Measurements from ENCODE around the gene HELZ.

Gene HELZ

DNA sequence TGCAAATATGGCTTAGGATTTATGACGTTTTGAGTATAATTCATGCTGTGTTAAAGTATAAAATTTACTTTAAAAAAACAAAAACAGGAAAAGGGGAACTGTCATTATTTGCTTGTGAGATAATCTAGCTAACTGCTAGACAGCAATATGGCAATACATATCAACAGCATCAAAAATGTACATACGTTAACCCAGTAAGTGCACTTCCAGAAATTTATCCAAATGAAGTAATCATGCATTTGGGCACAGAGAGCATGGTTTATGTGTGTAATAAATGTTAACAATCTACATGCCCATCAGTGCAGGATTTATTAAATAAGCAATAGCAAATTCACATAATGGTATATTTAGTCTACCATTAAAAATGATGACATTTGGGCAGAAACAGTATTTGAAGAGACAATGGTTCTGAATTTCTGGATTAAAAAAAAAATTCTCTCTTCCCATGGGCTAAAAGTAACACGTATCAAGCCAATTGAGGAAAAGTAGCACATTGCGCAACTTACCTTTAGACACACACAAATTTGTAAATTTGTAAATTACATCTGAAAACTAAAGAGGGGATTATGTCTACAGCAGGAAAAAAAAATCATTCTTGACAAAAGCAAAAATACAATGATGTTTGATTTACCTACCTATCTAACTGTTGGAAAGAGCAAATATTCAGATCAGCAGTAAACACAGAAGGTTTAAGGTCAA, 120.4 kb downstream of the HELZ start:
- DNase-seq (ENCODE audit: low read depth) = no peak
- TF ChIP-seq, protein P1, sequence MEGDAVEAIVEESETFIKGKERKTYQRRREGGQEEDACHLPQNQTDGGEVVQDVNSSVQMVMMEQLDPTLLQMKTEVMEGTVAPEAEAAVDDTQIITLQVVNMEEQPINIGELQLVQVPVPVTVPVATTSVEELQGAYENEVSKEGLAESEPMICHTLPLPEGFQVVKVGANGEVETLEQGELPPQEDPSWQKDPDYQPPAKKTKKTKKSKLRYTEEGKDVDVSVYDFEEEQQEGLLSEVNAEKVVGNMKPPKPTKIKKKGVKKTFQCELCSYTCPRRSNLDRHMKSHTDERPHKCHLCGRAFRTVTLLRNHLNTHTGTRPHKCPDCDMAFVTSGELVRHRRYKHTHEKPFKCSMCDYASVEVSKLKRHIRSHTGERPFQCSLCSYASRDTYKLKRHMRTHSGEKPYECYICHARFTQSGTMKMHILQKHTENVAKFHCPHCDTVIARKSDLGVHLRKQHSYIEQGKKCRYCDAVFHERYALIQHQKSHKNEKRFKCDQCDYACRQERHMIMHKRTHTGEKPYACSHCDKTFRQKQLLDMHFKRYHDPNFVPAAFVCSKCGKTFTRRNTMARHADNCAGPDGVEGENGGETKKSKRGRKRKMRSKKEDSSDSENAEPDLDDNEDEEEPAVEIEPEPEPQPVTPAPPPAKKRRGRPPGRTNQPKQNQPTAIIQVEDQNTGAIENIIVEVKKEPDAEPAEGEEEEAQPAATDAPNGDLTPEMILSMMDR (IDR thresholded peaks at IDR 0.05; ENCODE audit: low read length, missing control alignments) = no peak

DNA sequence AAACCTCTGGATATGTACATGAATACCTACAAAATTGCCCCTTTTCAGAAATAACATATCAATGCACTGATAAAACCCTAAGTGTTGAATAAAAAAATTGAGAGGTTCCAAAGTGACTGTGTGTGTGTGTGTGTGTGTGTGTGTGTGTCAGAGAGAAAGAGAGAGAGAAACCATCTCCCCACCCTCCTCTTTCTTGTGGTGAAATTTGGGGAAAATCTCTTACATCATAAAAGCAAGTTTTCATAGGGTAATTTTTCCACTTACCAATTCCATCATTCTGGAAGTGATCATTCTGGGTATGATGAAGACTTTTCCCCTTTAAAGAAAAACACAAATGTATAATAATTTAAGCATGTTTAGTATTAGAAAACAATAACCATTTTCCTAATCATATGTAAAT, 121.3 kb downstream of the HELZ start:
- TF ChIP-seq, protein P1 (IDR thresholded peaks at IDR 0.05; ENCODE audit: low read length, missing control alignments) = no peak
- DNase-seq (ENCODE audit: low read depth) = no peak
- H3K4me3 ChIP-seq (replicated peaks; ENCODE audit: low read depth, low read length) = no peak overlapping the region

More for the DNA sequence above, 120.4 kb downstream of the HELZ start:
- H3K4me3 ChIP-seq (replicated peaks; ENCODE audit: low read depth, low read length) = no peak overlapping the region

DNA sequence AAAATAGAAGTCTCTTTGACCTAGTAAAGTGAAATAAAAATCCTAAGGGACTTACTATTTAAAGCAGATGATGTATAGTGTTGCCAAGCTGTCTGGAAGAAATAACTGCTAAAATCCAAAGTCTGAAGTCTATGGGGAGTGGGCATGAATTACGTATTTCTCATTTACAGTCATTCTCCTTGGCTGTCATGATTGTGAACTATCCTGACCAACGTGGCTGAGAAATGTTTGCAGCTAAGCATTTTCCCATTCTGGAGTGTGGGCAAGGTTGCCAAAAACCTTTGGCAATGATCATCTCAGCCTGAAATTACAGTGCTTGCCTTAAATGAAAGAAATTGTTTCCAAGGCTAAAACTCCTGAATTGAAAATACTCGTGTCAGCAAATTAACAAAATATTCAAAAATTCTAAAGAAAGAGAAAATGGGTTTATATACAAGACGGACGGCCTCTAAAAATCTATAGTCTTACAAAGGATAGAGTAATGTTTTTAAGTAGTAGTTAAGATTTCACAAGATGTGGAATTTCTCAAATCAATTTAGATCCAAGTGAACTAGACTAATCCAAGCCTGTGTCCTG, 123.6 kb downstream of the HELZ start:
- TF ChIP-seq, protein P1 (IDR thresholded peaks at IDR 0.05; ENCODE audit: low read length, missing control alignments) = no peak
- DNase-seq (ENCODE audit: low read depth) = no peak
- no peak overlapping the region for H3K4me3 ChIP-seq (replicated peaks; ENCODE audit: low read depth, low read length)

DNA sequence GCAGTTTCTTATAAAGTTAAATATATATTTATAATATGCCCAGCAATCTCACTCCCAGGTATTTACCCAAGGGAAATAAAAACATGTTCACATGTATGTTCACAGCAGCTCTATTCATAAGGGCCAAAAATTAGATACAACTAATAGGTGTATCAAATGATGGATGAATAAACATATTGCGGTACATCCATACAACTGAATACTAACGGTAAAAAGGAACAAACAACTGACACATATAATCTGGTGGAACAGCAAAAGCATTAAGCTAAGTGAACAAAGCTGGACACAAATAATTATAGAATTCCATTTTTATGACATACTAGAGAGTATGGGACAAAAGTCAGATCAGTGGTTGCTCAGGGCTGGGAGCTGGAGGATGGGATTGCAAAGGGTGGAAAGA, 125.9 kb downstream of the HELZ start:
- no peak overlapping the region for H3K4me3 ChIP-seq (replicated peaks; ENCODE audit: low read depth, low read length)
- no peak for DNase-seq (ENCODE audit: low read depth)
- TF ChIP-seq, protein P1 (IDR thresholded peaks at IDR 0.05; ENCODE audit: low read length, missing control alignments) = no peak

DNA sequence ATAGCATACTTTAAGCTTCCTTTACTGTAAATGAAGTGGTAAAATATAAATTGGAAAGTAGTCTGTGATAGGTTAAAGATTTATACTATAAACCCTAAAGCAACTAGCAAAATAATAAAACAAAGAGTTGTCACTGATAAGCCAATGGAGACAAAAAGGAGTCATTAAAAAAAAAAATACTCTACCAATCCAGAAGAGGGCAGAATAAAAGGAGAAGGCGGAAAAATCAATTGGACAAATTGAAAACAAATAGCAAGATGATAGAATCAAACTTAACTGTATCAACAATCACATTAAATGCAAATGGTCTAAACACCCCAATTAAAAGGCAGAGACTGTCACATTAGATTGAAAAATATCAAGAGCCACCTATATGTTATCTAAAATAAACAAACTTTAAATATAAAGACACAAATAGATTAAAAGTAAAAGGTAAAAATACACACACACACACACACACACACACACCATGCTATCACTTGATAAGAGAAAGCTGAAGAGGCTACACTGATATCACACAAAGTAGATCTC, 128.9 kb downstream of the HELZ start:
- DNase-seq (ENCODE audit: low read depth) = no peak
- H3K4me3 ChIP-seq (replicated peaks; ENCODE audit: low read depth, low read length) = no peak overlapping the region

DNA sequence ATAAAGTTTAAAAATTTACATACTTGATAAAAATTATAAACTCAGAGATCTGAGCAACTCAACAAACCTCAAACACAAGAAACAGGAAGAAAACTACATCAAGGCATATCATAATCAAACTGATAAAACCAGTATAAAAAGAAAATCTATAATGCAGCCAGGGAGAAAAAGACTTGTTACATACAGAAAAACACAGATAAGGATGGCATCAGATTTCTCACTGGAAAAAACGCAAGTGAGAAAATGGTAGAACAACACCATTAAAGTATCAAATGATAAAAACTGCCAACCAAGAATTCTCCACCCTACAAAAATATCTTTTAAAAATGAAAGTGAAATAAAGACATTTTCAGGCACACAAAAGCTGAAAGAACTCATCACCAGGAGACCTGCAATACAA, 129.6 kb downstream of the HELZ start:
- H3K4me3 ChIP-seq (replicated peaks; ENCODE audit: low read depth, low read length) = no peak overlapping the region
- no peak for DNase-seq (ENCODE audit: low read depth)
- TF ChIP-seq, protein P1 (IDR thresholded peaks at IDR 0.05; ENCODE audit: low read length, missing control alignments) = no peak

More for the DNA sequence above, 128.9 kb downstream of the HELZ start:
- TF ChIP-seq, protein P1 (IDR thresholded peaks at IDR 0.05; ENCODE audit: low read length, missing control alignments) = no peak

Measured in fibroblast of pulmonary artery (primary cell).